22Rv1 (cell line): ENCODE results near the gene PIGN.

Source experiments
- H3K27ac ChIP-seq: fragments of 450-650 bp; 2 replicates; pipeline ENCODE4 v1.5.1; 2017
- CTCF ChIP-seq: fragments of 450-650 bp; IDR thresholded peaks from 2 replicates; pipeline ENCODE4 v1.5.1; 2017; ENCODE audit warnings: mild to moderate bottlenecking
- ZFX ChIP-seq: fragments of 450-650 bp; IDR thresholded peaks from 2 replicates; pipeline ENCODE4 v1.6.1; 2017; ENCODE audit warnings: antibody characterized with exemption, borderline replicate concordance

Gene PIGN

GRCh38 chr18:62109676-62110075 lies 77.2 kb downstream of the PIGN start:
- H3K27ac ChIP-seq: no peak overlapping the region
- TF ChIP-seq CTCF (no peak), ZFX (no peak)

- no peak overlapping the region for H3K27ac ChIP-seq
- TF ChIP-seq ZFX (no peak), CTCF (no peak)
Observed at GRCh38 chr18:62107881-62108280, 79.0 kb downstream of the PIGN start.

- H3K27ac ChIP-seq: no peak overlapping the region
- TF ChIP-seq CTCF (no peak), ZFX (no peak)
Observed at GRCh38 chr18:62106271-62106670, 80.6 kb downstream of the PIGN start.

- TF ChIP-seq CTCF: no peak
- TF ChIP-seq ZFX: no peak
- no peak overlapping the region for H3K27ac ChIP-seq
Observed at GRCh38 chr18:62105376-62105775, 81.5 kb downstream of the PIGN start.

- H3K27ac ChIP-seq: no peak overlapping the region
- TF ChIP-seq ZFX: no peak
- TF ChIP-seq CTCF: no peak
Observed at GRCh38 chr18:62102221-62102620, 84.6 kb downstream of the PIGN start.

- TF ChIP-seq ZFX (no peak), CTCF (no peak)
- H3K27ac ChIP-seq: no peak overlapping the region
Observed at GRCh38 chr18:62101321-62101721, 85.5 kb downstream of the PIGN start.

GRCh38 chr18:62098960-62099359 lies 87.9 kb downstream of the PIGN start:
- no peak overlapping the region for H3K27ac ChIP-seq
- TF ChIP-seq CTCF (no peak), ZFX (no peak)
